B cell (primary cell): Measurements from ENCODE around the gene RPL37A.

Experiments used
- CTCF ChIP-seq: fragments of 200-600 bp; IDR thresholded peaks from one replicate; pipeline ENCODE4 v1.8.0; 2022; ENCODE audit warnings: antibody characterized with exemption, mild to moderate bottlenecking
- EZH2 ChIP-seq: IDR thresholded peaks from 2 replicates; pipeline ENCODE4 v1.6.1; 2012; ENCODE audit warnings: borderline replicate concordance, low read depth, mild to moderate bottlenecking, moderate library complexity, low read length; ENCODE audit not compliant: insufficient read depth, poor library complexity, severe bottlenecking

GRCh38 chr2:216473187-216473586, 25.5 kb upstream of the RPL37A start:
- TF ChIP-seq CTCF, result no peak
- TF ChIP-seq EZH2, result no peak
